Fibroblast of pulmonary artery (primary cell): ENCODE results near the gene SHB.

ENCODE experiments used
- DNase-seq: peaks from one replicate; pipeline ENCODE4 v3.0.0-alpha.2; 2010; ENCODE audit warnings: low read depth
- H3K4me3 ChIP-seq: replicated peaks from 2 replicates; pipeline ENCODE4 v1.5.1; 2011; ENCODE audit warnings: low read depth, mild to moderate bottlenecking, control low read depth, low read length, moderate library complexity
- TF ChIP-seq, protein P1 (sequence below): IDR thresholded peaks from 2 replicates; pipeline ENCODE4 v1.5.1; 2011; ENCODE audit warnings: mild to moderate bottlenecking, control low read depth, low read length, inconsistent platforms; ENCODE audit errors: missing control alignments

The SHB gene

DNA sequence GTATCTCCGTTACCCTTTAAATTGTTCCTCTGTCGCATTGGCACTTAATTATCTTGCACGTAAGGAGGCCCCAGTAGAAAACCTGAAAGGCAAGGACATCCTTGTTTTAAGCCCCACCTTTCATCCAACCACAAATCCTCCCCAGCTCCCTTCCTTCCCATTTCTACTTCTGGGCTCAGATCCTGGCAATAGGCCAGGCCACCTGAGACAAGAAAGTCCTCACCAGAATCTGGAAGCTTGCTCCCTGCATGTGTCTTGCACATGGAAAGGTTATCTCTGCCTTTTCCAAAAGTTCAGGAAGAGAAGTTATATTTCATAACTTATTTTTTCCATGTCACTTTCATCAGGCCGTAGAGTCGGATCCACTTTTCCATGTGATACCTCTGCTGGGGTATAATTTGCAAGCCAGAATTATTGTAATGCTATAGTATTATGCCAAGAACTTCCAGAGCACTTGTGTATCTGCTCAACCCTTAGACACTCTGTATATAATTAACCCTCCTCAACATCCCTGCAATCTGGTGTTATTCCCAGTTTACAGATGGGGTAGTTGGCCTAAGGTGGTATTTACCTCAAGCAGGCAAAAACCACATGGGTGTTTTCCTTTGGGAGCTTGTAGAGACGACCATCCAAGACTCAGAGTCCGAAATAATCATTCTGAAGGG is 2.6 kb upstream of the SHB start:
- TF ChIP-seq, protein P1, sequence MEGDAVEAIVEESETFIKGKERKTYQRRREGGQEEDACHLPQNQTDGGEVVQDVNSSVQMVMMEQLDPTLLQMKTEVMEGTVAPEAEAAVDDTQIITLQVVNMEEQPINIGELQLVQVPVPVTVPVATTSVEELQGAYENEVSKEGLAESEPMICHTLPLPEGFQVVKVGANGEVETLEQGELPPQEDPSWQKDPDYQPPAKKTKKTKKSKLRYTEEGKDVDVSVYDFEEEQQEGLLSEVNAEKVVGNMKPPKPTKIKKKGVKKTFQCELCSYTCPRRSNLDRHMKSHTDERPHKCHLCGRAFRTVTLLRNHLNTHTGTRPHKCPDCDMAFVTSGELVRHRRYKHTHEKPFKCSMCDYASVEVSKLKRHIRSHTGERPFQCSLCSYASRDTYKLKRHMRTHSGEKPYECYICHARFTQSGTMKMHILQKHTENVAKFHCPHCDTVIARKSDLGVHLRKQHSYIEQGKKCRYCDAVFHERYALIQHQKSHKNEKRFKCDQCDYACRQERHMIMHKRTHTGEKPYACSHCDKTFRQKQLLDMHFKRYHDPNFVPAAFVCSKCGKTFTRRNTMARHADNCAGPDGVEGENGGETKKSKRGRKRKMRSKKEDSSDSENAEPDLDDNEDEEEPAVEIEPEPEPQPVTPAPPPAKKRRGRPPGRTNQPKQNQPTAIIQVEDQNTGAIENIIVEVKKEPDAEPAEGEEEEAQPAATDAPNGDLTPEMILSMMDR = no peak
- H3K4me3 ChIP-seq = no peak overlapping the region
- no peak for DNase-seq

DNA sequence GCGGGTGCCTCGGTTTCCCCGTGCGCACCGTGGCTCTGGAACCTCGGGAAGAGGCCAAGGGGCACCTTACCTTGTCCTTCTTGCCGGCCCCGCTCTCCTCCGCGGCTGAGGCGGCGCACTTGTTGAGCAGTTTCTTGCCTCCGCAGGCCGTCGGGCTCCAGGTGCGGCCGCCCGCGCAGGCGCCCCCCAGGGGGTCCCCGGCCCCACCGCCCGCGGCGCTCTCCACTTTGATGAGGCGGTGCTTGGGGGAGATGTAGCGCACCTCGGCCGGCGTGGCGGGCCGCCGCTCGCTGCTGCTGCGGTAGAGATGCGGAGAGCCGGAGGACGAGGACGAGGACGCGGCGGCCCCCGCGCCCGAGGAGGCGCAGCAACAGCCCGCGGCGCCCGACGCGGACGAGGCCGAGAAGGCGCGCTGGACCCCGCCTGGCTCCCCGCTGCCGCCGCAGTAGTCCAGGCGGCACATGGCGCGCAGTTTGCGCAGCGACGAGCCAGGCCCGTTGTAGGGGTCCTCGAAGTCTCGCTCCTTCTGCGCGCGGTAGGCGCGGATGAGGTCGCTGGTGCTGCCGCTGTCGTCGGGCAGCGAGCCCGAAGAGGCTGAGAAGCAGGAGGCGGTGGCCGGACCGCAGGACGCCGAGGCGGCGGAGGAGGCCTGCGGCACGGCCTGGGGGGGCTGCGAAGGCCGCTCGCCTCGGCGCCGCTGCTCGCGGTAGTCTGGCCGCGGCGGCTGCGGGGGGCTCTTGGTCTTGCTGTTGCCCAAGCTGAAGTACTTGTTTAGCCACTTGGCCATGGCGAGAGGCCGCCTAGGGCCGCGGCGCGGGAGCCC is 957 bp downstream of the SHB start:
- DNase-seq = no peak
- TF ChIP-seq, protein P1 = no peak
- H3K4me3 ChIP-seq = peak overlapping the region; percentile 90

DNA sequence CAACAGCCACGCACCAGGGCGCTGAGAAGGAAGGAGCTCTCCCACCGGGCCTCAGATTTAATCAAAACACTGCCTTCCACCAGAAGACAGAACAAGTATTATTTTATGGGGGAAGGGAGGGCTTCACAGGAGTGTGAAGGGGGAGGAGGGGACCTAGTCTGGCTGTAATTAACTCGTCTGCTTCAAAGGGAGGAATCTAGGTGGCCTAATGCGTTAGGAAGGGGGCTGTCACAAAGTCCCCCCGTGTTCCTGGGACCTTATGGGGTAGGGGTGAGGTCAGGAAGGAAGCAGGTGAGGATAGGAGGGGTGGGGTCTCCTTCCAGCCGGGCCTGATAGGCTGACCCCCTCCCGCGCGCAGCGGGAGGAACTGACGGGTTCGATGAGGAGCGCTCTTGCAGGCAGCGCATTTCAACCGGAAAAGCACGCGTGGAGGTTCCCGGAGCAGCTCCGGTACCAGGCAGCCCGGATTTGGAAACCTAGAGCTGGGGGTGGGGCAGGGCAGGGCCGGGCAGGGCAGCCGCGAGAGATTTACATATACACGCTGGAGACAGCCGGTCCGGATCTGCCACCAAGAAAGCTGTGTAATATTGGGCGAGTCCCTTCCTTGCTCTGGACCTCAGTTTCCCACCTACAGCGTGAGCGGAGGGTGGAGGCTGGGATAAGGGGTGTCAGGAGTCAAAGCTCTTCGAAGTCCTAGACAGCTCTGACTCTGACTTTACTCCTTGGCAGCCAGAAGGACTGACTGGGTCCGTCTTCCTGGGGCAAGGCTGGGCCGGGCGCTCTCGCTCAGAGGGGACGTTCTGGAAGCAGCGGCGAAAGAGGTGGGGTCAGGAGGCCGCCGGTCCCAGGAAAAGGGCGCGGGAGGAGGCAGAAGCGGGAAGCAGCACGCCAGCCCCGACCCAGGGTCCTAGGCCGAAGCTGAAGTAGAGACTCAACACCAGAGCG is 1.8 kb downstream of the SHB start:
- TF ChIP-seq, protein P1 = no peak
- DNase-seq = peak; percentile 46
- peak overlapping the region; percentile 90 for H3K4me3 ChIP-seq

DNA sequence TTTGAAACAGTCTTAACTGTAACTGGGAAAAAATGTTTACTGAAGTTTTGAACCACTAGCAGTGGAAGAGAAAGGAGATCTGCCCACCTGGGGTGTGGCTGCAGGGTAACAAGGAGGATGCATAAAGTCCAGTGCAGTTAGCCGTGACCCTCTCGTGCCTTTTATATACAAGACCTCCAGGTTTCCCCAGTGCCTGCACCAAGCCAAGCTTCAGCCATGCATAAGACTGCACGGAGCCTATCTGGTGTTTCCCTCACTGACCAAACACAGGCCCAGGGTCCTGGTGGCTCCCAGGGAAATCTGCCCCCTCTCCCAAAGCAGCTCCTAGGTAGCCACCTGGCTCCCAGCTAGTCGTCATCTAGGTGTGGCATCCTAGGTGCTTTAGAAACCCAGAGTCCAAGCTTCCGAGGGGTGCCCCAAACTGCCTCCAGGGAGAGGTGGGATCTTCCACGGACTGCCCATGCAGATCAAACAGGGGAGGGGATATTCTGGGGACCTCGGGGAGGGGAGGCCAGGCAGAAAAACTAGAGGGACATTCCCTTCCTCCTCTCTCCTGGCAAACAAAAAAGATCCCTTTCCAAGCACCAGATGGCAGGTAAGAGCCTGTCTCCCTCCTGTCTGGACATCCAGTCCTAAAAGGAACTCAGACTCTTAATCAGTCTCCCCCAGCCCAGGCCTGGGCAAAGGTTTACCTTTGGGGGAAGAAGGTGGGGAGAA is 2.7 kb downstream of the SHB start:
- no peak for DNase-seq
- TF ChIP-seq, protein P1 = peak; percentile 21
- H3K4me3 ChIP-seq = peak overlapping the region; percentile 90

DNA sequence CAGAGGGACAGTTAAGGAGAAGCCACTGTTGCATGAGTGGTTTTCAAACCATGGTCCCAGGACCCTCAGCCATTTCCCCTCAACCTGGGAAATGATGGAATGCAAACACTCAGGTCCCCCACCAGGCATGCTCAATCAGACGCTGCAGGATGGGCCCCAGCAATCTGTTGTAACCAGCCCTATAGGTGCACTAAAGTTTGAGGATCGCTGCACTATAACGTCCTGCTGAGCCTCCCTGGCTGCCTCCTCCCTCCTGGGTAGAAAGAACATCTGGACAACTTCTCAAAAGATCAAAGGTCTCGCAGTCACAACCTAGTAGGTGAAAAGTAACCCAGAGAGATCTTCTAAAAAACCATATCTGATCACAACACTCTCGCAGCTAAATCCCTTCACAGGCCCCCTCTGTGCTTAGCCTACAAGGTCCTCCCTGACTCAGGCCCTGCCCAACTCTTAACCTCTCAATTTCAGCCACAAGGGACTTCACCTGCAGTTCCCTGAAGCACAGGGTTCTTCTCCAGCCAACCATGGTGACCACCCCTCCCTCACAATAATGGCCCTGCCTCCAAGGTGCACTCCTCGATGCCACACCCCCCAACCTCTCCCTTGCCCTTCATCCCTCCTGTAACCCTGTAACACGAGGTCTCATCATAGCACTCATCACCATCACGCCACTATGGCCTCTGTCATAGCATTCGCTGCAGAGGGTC is 3.5 kb downstream of the SHB start:
- TF ChIP-seq, protein P1 = no peak
- DNase-seq = no peak
- peak overlapping the region; percentile 90 for H3K4me3 ChIP-seq

DNA sequence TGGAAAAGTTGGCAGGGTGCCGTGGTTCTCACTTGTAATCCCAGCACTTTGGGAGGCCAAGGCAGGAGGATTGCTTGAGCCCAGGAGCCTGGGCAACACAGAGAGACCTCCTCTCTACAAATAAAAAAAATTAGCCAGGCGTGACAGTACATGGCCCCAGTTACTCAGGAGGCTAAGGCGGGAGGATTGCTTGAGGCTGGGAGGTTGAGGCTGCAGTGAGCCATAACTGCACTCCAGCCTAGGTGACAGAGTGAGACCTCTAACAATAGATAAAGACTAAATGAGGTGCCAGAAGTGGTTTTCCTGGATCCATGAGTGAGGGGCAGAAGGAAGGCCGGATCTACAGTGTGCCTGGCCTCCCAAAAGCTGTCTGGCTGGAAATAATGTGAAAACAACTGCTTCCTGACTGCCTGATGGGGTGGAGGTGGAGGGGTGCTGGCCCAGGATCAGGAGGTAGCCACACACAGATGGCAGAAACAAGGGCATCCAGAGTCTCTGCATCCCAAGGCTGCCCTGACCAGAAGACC is 4.1 kb downstream of the SHB start:
- TF ChIP-seq, protein P1 = no peak

More for the DNA sequence above, 4.1 kb downstream of the SHB start:
- DNase-seq = no peak
- H3K4me3 ChIP-seq = peak overlapping the region; percentile 90
